LNCaP clone FGC (cell line): ENCODE results near the gene IGF1.

Source experiments
- DNase-seq: peaks from one replicate; pipeline ENCODE4 v3.0.0-alpha.2; 2011; ENCODE audit warnings: low read depth
- H3K4me3 ChIP-seq: 2 replicates; pipeline ENCODE4 v1.5.1; 2011; ENCODE audit warnings: mild to moderate bottlenecking, low read depth, low read length, control low read depth
- TF ChIP-seq, protein P1 (sequence below): IDR thresholded peaks from 2 replicates; pipeline ENCODE4 v1.5.1; 2012; ENCODE audit warnings: mild to moderate bottlenecking; ENCODE audit not compliant: control insufficient read depth, insufficient read depth; ENCODE audit errors: extremely low read depth

The IGF1 gene

DNA sequence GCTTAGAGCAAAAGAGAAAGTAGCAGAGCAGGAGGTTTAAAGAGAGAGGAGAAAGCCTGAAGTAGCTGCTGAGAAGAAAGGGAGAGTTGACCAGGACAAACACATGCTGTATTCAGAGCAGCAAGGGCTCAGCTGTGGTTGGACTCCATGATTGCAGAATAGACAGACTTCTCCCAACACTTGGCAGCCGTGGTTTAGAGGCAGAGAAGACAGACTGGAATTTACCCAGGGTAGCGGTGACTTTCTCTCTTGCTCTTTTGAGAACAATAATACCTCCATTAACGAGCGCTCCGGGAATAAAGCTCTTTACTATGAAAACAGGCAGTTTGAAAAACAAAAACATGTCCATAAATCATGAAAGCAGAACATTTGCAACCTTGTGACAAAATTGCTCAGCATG, 21.4 kb upstream of the IGF1 start:
- TF ChIP-seq, protein P1, sequence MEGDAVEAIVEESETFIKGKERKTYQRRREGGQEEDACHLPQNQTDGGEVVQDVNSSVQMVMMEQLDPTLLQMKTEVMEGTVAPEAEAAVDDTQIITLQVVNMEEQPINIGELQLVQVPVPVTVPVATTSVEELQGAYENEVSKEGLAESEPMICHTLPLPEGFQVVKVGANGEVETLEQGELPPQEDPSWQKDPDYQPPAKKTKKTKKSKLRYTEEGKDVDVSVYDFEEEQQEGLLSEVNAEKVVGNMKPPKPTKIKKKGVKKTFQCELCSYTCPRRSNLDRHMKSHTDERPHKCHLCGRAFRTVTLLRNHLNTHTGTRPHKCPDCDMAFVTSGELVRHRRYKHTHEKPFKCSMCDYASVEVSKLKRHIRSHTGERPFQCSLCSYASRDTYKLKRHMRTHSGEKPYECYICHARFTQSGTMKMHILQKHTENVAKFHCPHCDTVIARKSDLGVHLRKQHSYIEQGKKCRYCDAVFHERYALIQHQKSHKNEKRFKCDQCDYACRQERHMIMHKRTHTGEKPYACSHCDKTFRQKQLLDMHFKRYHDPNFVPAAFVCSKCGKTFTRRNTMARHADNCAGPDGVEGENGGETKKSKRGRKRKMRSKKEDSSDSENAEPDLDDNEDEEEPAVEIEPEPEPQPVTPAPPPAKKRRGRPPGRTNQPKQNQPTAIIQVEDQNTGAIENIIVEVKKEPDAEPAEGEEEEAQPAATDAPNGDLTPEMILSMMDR = no peak
- no peak for DNase-seq
- no peak overlapping the region for H3K4me3 ChIP-seq

DNA sequence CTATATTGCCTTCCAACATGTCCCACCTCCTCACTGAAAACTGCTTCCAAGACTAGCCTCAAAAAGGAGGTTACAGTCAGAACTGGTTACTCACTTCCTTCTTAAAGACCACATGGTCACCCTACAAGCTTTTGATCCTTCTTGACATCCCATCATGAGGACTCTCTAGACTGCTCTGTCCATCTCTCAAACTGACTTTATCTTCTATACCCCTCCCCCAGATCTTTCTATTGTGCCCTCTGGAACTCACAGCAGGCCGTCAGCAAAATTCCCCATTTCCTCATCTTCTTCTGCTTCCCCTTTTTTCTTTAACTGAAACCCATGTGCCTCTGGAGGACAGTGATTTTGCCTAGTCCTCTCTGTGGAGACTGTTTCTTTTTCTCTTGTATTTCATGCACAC, 18.1 kb upstream of the IGF1 start:
- no peak for DNase-seq
- TF ChIP-seq, protein P1 = no peak
- no peak overlapping the region for H3K4me3 ChIP-seq

GRCh38 chr12:102497743-102498142, 17.4 kb upstream of the IGF1 start:
- DNase-seq = no peak
- no peak overlapping the region for H3K4me3 ChIP-seq
- TF ChIP-seq, protein P1 = no peak

DNA sequence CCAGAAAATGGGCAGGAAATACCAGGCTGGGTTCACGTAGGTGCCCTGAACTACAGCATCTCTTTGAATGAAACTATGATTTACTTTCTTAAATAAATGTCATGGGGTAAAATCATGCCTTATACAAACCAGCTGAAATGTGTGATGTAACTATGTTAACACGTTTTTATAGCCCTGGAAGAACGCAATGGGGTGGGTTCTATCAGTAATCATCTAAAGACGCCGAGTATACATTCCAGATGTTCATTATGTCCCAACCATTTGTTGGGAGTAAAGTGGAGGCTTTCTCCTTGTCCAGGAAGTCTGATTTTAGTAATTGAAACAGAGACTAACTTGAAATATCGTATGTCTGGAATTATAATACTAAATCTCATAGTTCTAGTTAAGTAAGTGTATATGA, 16.2 kb upstream of the IGF1 start:
- DNase-seq = no peak
- TF ChIP-seq, protein P1 = no peak
- H3K4me3 ChIP-seq = no peak overlapping the region

DNA sequence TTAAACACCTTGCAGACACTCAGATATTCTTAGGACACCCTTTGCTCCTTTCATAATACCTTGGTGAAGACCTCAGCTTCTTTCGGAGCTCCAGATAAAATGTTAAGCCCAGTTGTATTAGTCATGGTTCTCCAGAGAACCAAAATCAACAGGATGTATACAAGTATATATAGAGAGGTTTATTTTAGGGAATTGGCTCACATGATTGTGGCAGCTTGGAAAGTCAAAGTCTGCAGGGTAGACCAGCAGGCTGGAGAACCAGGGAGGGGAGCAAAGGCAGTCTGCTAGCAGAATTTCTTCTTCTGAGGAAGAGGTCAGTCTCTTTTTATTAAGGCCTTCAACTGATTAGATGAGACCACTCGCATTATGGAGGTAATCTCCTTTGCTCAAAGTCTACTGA, 6.9 kb upstream of the IGF1 start:
- no peak overlapping the region for H3K4me3 ChIP-seq
- DNase-seq = no peak
- TF ChIP-seq, protein P1 = no peak

DNA sequence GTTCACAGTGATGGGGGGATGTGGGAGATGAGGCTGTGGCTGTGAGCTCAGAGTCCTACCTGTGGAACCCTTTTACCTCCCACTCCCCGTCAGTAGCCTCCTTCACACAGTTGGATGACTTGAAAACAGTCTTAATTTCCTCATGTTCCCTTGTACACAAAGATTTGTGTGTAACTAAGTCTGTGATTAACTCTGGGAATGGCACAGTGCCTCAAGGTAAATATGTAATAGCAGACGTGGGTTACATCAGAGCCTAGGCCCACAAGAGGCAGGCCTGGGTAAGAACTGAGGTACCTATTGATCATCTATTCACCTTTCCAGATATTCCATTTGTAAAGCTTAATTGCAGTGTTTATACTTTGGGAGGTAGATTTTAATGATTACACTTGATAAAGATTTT, 5.8 kb upstream of the IGF1 start:
- H3K4me3 ChIP-seq = no peak overlapping the region
- TF ChIP-seq, protein P1 = no peak
- no peak for DNase-seq

GRCh38 chr12:102484428-102484958, 4.1 kb upstream of the IGF1 start:
- TF ChIP-seq, protein P1 = peak; percentile 71
- H3K4me3 ChIP-seq = no peak overlapping the region
- DNase-seq = no peak
